HG03066 (cell line): ENCODE data around the gene DDAH1.

ENCODE experiments used
- ATAC-seq: cut with Tn5 transposase; IDR thresholded peaks from one replicate; pipeline ENCODE4 v1.9.1; 2021; ENCODE audit warnings: low read depth; ENCODE audit not compliant: unreplicated experiment

DDAH1 gene

DNA sequence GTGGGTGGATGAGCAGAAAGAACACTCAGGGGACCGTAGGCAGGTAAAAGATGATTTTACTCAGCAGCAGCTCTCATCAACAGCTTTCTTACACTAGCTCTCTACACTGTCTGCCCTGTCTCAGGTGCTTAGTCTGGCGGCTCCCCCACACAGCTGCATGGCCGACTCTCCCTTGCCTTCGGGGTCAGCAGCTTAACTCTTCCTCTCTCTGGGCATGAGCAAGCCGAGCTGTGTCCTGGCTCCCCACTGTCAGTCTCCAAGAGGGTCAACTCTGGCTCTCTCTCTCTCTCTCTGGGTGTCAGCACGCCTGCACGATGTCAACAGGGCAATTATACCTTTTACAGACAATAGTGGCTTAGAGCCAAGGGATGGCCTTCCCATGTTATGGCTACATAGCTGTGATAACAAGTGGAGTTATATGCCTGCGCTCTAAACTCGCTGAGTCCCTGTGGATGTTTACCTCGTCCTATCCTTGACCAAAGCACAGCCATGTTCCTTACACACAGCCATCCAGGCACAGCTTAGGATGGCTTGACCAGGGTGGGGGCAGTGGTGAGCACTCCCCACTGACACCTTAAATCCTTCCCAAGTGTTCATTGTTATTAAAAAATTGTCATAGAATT, 185.4 kb downstream of the DDAH1 start:
- ATAC-seq: no peak

- ATAC-seq: no peak
Observed at GRCh38 chr1:85278853-85279314, 186.1 kb downstream of the DDAH1 start.

GRCh38 chr1:85277802-85278201, 187.2 kb downstream of the DDAH1 start:
- no peak for ATAC-seq

DNA sequence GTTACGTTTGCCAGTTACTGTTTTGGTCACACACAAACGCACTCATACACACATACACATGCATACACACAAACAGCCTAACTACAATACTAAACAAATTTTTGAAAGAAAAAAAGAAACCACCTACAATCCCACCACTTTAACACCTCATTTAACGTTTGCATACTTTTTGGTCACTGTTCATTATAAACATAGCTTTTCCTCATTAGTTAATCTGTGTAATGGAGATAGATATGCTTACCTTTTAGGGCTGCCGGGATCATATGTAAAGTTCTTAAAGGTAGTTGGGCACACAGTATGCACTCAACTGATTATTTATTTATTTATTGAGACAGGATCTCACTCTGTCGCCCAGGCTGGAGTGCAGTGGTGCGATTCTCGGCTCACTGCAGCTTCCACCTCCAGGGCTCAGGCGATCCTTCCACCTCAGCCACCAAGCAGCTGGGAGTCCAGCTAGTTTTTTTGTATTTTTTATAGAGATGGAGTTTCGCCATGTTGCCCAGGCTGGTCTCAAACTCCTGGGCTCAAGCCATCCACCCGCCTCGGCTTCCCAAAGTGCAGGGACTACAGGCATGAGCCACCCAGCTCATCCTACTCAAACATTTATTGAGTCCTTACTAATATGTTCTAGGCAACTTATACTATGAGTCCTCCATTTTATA, 187.8 kb downstream of the DDAH1 start:
- no peak for ATAC-seq

DNA sequence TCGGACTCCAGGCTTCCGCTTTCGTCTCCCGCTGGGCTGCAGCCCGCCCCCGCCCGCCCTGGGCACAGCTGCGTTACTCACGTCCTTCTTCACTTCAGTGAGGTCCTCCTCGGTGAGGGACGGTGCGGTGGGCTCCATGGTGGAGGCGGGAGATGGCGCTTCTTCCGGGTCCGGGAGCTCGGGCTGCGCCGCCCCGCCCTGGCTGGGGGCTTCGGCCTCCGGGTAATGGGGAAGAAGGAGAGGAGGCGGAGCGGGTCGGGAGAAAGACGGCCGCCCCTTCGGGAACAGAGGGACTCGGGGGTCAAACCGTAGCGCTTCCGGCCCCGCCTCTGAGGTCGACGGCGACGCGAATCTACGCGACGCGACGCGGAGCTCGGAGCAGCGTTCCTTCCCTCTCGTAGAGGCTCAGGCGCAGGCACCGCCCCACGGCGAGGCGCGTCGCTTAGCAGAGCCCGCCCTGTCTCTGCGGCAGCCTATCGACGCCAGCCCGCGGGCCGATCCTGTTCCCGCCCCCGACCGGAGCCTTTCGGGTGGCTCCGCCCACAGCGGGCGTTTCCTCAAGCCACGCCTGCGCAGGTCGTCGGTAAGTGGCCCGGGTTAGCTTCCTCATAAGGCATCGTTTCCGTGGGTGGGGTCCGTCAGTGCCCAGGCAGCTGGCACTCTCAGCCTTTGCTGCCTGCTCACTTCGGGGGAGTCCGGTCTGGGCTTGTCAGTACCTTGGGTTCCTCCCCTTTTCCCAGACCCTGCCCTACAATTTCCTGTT, 188.6 kb downstream of the DDAH1 start, which contains the start of gene BCL10:
BCL10 (minus strand) TSS at position 418 of the 763 bp plus-strand sequence; CDS start at position 138, 280 bp downstream.
- peak; percentile 96 for ATAC-seq

DNA sequence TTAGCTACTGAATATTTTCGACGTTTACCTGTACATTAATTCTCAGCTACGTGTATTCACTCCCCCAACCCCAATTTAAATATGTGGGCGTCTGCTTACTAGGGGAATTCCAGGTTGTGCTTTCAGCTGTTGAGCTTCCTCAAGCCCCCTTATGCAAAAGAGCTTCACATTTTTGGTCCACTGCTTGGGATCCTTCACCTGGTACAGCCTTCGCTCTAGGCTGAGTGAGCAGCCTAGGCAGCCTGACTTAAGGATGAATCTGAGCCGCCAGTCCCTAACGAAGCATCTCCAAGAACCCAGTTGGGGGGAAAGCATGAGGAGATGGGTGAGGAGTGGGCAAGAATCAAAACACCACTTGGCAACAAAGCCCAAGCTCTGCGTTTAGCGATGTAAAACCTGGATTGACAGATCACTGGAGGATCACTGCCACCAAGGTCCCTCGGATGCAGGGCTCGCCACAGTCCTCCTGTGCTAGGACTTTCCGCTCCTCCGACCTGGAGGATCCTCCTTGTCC, 189.2 kb downstream of the DDAH1 start:
- ATAC-seq: no peak

GRCh38 chr1:85274969-85275453, 189.9 kb downstream of the DDAH1 start:
- ATAC-seq: no peak

DNA sequence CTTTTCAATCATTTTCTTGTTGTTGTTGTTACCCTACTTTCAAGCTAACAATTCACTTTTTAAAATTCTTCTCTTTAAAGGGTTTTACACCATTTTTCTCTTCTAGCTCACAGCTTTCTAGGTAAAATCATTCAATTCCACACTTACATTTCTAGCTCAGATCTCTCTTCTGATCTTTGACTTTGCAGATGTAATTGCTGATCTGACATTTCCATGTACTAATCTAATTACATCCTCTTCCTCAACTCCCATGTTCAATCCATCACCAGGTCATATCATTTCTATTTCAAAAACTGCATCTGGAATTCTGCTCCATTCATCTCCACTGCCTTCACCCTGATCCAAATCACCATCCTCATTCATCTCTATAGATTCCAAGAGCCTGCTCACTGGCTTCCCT, 191.6 kb downstream of the DDAH1 start:
- ATAC-seq: no peak

- ATAC-seq: no peak
Observed at GRCh38 chr1:85268801-85269585, 196.0 kb downstream of the DDAH1 start.
